GM12878 (cell line): ENCODE measurements around the gene SLC20A1. TPM values are rescaled to one million over a fixed set of nuclear protein-coding genes. Genes with fewer than 3 reads are reported as not detected.

ENCODE experiments used
- ATAC-seq: fragments of 200-7000 bp; cut with Tn5 transposase; 3 replicates; pipeline ENCODE4 v1.9.1; 2020; ENCODE audit warnings: mild to moderate bottlenecking, moderate library complexity
- BruUV-seq: library from RNA; stranded (reverse); fragments of 400-500 nt; replicated peaks from 2 replicates; lab custom pipeline; 2021; lab: Mats Ljungman, UMichigan
- CTCF ChIA-PET: fragments of 300-600 bp; sonication (Branson Sonifier 250); formaldehyde crosslinking; extraction: SDS; loops from one replicate; lab custom pipeline; 2021; ENCODE audit warnings: inconsistent platforms; lab: Yijun Ruan, JAX
- POLR2A ChIA-PET: fragments of 350-600 bp; formaldehyde crosslinking; extraction: SDS; loops from one replicate; lab custom pipeline; 2021; ENCODE audit warnings: inconsistent platforms; lab: Charles Lee
- RAD21 ChIA-PET: fragments of 300-600 bp; sonication (Branson Sonifier 250); formaldehyde crosslinking; loops from one replicate; lab custom pipeline; 2023; ENCODE audit warnings: antibody characterized with exemption; ENCODE audit not compliant: unreplicated experiment; lab: Charles Lee
- SMC1A ChIA-PET: fragments of 300-600 bp; sonication (Branson Sonifier 250); formaldehyde crosslinking; loops from one replicate; lab custom pipeline; 2023; ENCODE audit not compliant: unreplicated experiment, uncharacterized antibody; lab: Charles Lee
- DNase-seq: peaks from one replicate; pipeline ENCODE4 v3.0.0-alpha.2; 2011; ENCODE audit warnings: low read depth, low spot score
- FAIRE-seq: peaks from 3 replicates; lab custom pipeline; 2011; peaks lifted over from hg19 to GRCh38; lab: Jason Lieb, UNC
- H2AFZ ChIP-seq: 2 replicates; pipeline ENCODE4 v1.6.0; 2011; ENCODE audit warnings: low read depth, low read length, control low read depth; ENCODE audit not compliant: control insufficient read depth
- H3K27ac ChIP-seq: 2 replicates; pipeline ENCODE4 v1.5.1; 2011; ENCODE audit warnings: control low read depth; ENCODE audit not compliant: control insufficient read depth, insufficient read depth
- H3K27me3 ChIP-seq, 2 experiments: replicated peaks in 1 of 2; 2 replicates each; pipeline versions ENCODE4 v1.6.0 to v1.6.1; 2011; ENCODE audit warnings: low read length in 1 of 2; ENCODE audit not compliant: control insufficient read depth in 2 of 2, insufficient read depth in 2 of 2
- H3K36me3 ChIP-seq, 2 experiments: 2 replicates each; pipeline ENCODE4 v1.5.1; 2011; ENCODE audit warnings: low read length in 1 of 2; ENCODE audit not compliant: control insufficient read depth in 2 of 2, insufficient read depth in 2 of 2
- H3K4me1 ChIP-seq: 2 replicates; pipeline ENCODE4 v1.6.1; 2011; ENCODE audit warnings: mild to moderate bottlenecking, low read length, moderate library complexity, mixed read lengths; ENCODE audit not compliant: control insufficient read depth, insufficient read depth
- H3K4me2 ChIP-seq: 2 replicates; pipeline ENCODE4 v1.6.0; 2011; ENCODE audit warnings: control low read depth; ENCODE audit not compliant: control insufficient read depth, insufficient read depth
- H3K4me3 ChIP-seq: fragments of 200-600 bp; sonication (generic); 2 replicates; pipeline ENCODE4 v1.5.1; 2016
- H3K79me2 ChIP-seq: 2 replicates; pipeline ENCODE4 v1.6.0; 2011; ENCODE audit warnings: low read length; ENCODE audit not compliant: control insufficient read depth, insufficient read depth
- H3K9ac ChIP-seq: 2 replicates; pipeline ENCODE4 v1.8.0; 2011; ENCODE audit warnings: low read length, control low read depth, mixed read lengths; ENCODE audit not compliant: control insufficient read depth, insufficient read depth
- H3K9me3 ChIP-seq: replicated peaks from 3 replicates; pipeline ENCODE4 v1.5.1; 2011; ENCODE audit warnings: mild to moderate bottlenecking, low read length; ENCODE audit not compliant: control insufficient read depth, insufficient read depth
- H4K20me1 ChIP-seq: 2 replicates; pipeline ENCODE4 v1.6.0; 2011; ENCODE audit not compliant: control insufficient read depth, insufficient read depth
- ASH2L ChIP-seq: fragments of 300-600, 200-600 bp; sonication (generic); IDR thresholded peaks from 2 replicates; pipeline ENCODE4 v1.6.1; 2017; ENCODE audit warnings: low read depth, mild to moderate bottlenecking, borderline replicate concordance
- CBX5 ChIP-seq: sonication (generic); IDR thresholded peaks from 2 replicates; pipeline ENCODE4 v1.6.1; 2016; ENCODE audit warnings: low read depth, moderate library complexity, mild to moderate bottlenecking, inconsistent platforms
- CEBPB ChIP-seq, 2 experiments: fragments of 150-350 bp in 1 of 2; IDR thresholded peaks; 2 replicates each; pipeline ENCODE4 v1.6.1; 2012 to 2014; ENCODE audit warnings: low read depth in 2 of 2, low read length in 2 of 2, borderline replicate concordance in 1 of 2, inconsistent platforms in 1 of 2
- E2F4 ChIP-seq: IDR thresholded peaks from 2 replicates; pipeline ENCODE4 v1.6.1; 2012; ENCODE audit warnings: low read depth, low read length, improper control_type of control experiment
- JUND ChIP-seq: IDR thresholded peaks from 2 replicates; pipeline ENCODE4 v1.6.1; 2012; ENCODE audit warnings: low read depth, mild to moderate bottlenecking, low read length, improper control_type of control experiment, moderate library complexity
- MYB ChIP-seq: fragments of 150-350 bp; IDR thresholded peaks from 2 replicates; pipeline ENCODE4 v1.6.1; 2014; ENCODE audit warnings: mild to moderate bottlenecking, low read depth, low read length, borderline replicate concordance
- NFYB ChIP-seq: IDR thresholded peaks from 2 replicates; pipeline ENCODE4 v1.6.1; 2011; ENCODE audit warnings: low read depth, mild to moderate bottlenecking, low read length, improper control_type of control experiment, moderate library complexity; ENCODE audit not compliant: insufficient read depth
- POLR2A ChIP-seq: IDR thresholded peaks from 2 replicates; pipeline ENCODE4 v1.6.1; 2011; ENCODE audit warnings: low read depth, mild to moderate bottlenecking, low read length
- PRDM15 ChIP-seq: fragments of 450-650 bp; formaldehyde crosslinking; IDR thresholded peaks from 2 replicates; pipeline ENCODE4 v1.4.0; 2020; ENCODE audit warnings: mild to moderate bottlenecking, moderate library complexity
- SP1 ChIP-seq: IDR thresholded peaks from one replicate; pipeline ENCODE4 v1.6.1; 2011; ENCODE audit warnings: low read depth, low read length
- SUPT20H ChIP-seq: IDR thresholded peaks from 2 replicates; pipeline ENCODE4 v1.6.1; 2011; ENCODE audit warnings: low read depth, mild to moderate bottlenecking, low read length, moderate library complexity, borderline replicate concordance; ENCODE audit not compliant: control insufficient read depth
- ZBED1 ChIP-seq: IDR thresholded peaks from 2 replicates; pipeline ENCODE4 v1.6.1; 2016; ENCODE audit warnings: borderline replicate concordance
- WGBS: methylation state at CpG from one replicate; pipeline ENCODE4 v1.1.6; 2016; ENCODE audit warnings: low lambda C conversion rate; ENCODE audit not compliant: insufficient replicate concordance, insufficient coverage; ENCODE audit errors: missing lambda C conversion rate; 5-methylcytosine and 5-hydroxymethylcytosine counted together
- in situ Hi-C: fragments of 300-500 bp; cut with MboI; formaldehyde crosslinking; loops from 9 replicates; pipeline ENCODE4 v1.14.3; 2018; ENCODE audit warnings: mixed read lengths
- intact Hi-C: fragments of 100-400 bp; cut with micrococcal nuclease; formaldehyde crosslinking; loops from one replicate; pipeline ENCODE4 v1.14.2; 2022; ENCODE audit not compliant: unreplicated experiment
- polyA plus RNA-seq, 11 experiments: library from polyadenylated mRNA; depleted of rRNA in 4 of 11; unstranded in 6 of 11; stranded (reverse) in 5 of 11; fragments of >200 nt; fragmentation: Nextera tagmentation in 4 of 11; fragmentation: Illumina TruSeq in 1 of 11; extraction: Ambion mirVana in 4 of 11; extraction: Trizol in 1 of 11; gene quantifications; 1 replicate in 1 of 11; 2 replicates in 10 of 11; pipeline versions ENCODE4 v1.2.1 to v1.2.3, GENCODE V29; 2011 to 2016; ENCODE audit warnings: inconsistent platforms in 2 of 11, missing spikeins in 2 of 11, low read depth in 1 of 11
- total RNA-seq, 4 experiments: library from RNA; depleted of rRNA in 3 of 4; stranded (reverse); fragments of >200 nt in 3 of 4; fragmentation: Illumina TruSeq in 1 of 4; extraction: Trizol in 1 of 4; gene quantifications; 2 replicates each; pipeline versions ENCODE4 v1.2.1 to v1.2.3, GENCODE V29; 2013 to 2021
- TF ChIP-seq, protein P1 (sequence below): fragments of 450-650 bp; IDR thresholded peaks from 2 replicates; pipeline ENCODE4 v1.6.1; 2017; ENCODE audit warnings: mild to moderate bottlenecking, moderate library complexity

The SLC20A1 gene
- total and polyA plus RNA-seq, 10 of the 15 experiments (the other 5 are each of a cell fraction or from before 2014, with no cell fraction given) = 21.2 to 59.1 (median 43.2) TPM

GRCh38 chr2:112671801-112672200 lies 26.1 kb downstream of the SLC20A1 start:
- H3K4me1 ChIP-seq = no peaks in the 10 kb centered on the region
- no peaks in the 10 kb centered on the region for H4K20me1 ChIP-seq
- H3K9ac ChIP-seq = no peak overlapping the region
- H3K79me2 ChIP-seq = no peaks in the 10 kb centered on the region
- POLR2A ChIA-PET = interaction anchor here (0.7 to 1.3 kb wide), 2 partner anchors 13 to 54 kb away, joined by 3 to 7 read pairs; no protein-coding TSS in a partner anchor
- no peak for TF ChIP-seq CEBPB (IDR thresholded peaks at IDR 0.05; ENCODE audit: borderline replicate concordance in 1 of 2, low read depth in 2 of 2, low read length in 2 of 2)
- TF ChIP-seq CBX5 = no peak
- TF ChIP-seq ZBED1 = no peak
- TF ChIP-seq SUPT20H = no peak
- TF ChIP-seq POLR2A = no peak
- TF ChIP-seq JUND = no peak
- TF ChIP-seq SP1 = no peak
- TF ChIP-seq, protein P1, sequence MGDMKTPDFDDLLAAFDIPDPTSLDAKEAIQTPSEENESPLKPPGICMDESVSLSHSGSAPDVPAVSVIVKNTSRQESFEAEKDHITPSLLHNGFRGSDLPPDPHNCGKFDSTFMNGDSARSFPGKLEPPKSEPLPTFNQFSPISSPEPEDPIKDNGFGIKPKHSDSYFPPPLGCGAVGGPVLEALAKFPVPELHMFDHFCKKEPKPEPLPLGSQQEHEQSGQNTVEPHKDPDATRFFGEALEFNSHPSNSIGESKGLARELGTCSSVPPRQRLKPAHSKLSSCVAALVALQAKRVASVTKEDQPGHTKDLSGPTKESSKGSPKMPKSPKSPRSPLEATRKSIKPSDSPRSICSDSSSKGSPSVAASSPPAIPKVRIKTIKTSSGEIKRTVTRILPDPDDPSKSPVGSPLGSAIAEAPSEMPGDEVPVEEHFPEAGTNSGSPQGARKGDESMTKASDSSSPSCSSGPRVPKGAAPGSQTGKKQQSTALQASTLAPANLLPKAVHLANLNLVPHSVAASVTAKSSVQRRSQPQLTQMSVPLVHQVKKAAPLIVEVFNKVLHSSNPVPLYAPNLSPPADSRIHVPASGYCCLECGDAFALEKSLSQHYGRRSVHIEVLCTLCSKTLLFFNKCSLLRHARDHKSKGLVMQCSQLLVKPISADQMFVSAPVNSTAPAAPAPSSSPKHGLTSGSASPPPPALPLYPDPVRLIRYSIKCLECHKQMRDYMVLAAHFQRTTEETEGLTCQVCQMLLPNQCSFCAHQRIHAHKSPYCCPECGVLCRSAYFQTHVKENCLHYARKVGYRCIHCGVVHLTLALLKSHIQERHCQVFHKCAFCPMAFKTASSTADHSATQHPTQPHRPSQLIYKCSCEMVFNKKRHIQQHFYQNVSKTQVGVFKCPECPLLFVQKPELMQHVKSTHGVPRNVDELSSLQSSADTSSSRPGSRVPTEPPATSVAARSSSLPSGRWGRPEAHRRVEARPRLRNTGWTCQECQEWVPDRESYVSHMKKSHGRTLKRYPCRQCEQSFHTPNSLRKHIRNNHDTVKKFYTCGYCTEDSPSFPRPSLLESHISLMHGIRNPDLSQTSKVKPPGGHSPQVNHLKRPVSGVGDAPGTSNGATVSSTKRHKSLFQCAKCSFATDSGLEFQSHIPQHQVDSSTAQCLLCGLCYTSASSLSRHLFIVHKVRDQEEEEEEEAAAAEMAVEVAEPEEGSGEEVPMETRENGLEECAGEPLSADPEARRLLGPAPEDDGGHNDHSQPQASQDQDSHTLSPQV = no peak
- TF ChIP-seq E2F4 = no peak
- TF ChIP-seq PRDM15 (CRISPR knock-in tag) = no peak
- no peak for TF ChIP-seq ASH2L
- TF ChIP-seq NFYB = no peak
- TF ChIP-seq MYB = no peak
- H3K9me3 ChIP-seq = no peaks in the 10 kb centered on the region
- H3K27ac ChIP-seq = no peak overlapping the region
- no peak overlapping the region for H2AFZ ChIP-seq
- RAD21 ChIA-PET = no interaction called here
- ATAC-seq = no peak
- FAIRE-seq = no peak
- WGBS = 94% methylated on average over 2 of the region's 2 CpGs
- H3K4me2 ChIP-seq = no peak overlapping the region
- BruUV-seq = no TSS peak
- H3K27me3 ChIP-seq = no peaks in the 10 kb centered on the region
- no peak overlapping the region for H3K4me3 ChIP-seq
- H3K36me3 ChIP-seq = no peaks in the 10 kb centered on the region
- DNase-seq = no peak
- SMC1A ChIA-PET = interaction anchor here (0.8 to 2.4 kb wide), 7 partner anchors 11 to 59 kb away, joined by 3 to 10 read pairs (median 4); no protein-coding TSS in a partner anchor
- intact Hi-C loops (no loop called here), in situ Hi-C loops (no loop called here)
- CTCF ChIA-PET = interaction anchor here (1.0 to 3.0 kb wide), 6 partner anchors 11 to 213 kb away, joined by 3 to 10 read pairs (median 4); no protein-coding TSS in a partner anchor
